ENCODE measurements around the gene SHC1.

Gene SHC1

DNA sequence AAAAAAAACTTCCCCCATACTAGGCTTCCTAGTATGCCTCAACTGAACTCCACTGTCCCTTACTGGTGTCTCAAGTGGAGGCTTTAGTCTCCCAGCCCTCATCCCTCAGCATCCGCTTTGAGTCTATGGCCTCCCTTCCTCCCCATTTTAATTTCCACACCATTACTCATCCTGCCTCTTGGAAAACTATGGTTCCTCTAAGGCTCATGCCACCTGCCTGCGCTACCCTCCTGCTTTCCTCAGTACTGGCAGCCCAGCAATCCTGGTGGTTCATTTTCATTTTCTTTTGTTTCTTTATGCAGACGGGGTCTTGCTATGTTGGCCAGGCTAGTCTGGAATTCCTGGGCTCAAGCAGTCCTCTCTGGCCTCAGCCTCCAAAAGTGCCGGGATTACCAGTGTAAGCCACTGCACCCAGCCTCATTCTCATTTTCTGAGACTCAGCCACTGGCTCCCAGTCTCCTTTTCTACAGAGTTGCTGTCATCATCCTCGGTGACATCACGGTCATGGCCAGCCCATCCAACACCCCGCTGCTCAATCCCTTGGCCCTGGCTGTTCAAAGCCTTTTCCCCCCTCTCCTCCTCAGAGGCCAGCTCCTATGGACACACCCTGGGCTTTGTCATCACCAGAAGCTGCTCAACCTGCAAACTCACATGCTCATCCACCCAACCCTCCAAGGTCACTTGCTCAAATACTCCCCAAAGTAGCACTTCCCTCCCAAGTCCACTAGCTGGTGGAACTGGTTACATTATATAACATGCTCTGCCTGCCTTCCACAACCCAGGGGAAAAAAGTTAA is 31.7 kb downstream of the SHC1 start:
- no peak for DNase-seq (ENCODE audit: low read depth)
- no peak overlapping the region for H3K4me3 ChIP-seq (ENCODE audit: control insufficient read depth, low read depth, low read length)
- no peak for TF ChIP-seq CTCF (conservative IDR thresholded peaks at IDR 0.05; ENCODE audit: control insufficient read depth, insufficient read depth, low read depth, low read length)

- TF ChIP-seq CTCF (conservative IDR thresholded peaks at IDR 0.05; ENCODE audit: control insufficient read depth, insufficient read depth, low read depth, low read length): no peak
- no peak for DNase-seq (ENCODE audit: low read depth)
- peak overlapping the region; percentile 92 for H3K4me3 ChIP-seq (ENCODE audit: control insufficient read depth, low read depth, low read length)
Observed at GRCh38 chr1:154937988-154938386, 32.6 kb downstream of the SHC1 start.

DNA sequence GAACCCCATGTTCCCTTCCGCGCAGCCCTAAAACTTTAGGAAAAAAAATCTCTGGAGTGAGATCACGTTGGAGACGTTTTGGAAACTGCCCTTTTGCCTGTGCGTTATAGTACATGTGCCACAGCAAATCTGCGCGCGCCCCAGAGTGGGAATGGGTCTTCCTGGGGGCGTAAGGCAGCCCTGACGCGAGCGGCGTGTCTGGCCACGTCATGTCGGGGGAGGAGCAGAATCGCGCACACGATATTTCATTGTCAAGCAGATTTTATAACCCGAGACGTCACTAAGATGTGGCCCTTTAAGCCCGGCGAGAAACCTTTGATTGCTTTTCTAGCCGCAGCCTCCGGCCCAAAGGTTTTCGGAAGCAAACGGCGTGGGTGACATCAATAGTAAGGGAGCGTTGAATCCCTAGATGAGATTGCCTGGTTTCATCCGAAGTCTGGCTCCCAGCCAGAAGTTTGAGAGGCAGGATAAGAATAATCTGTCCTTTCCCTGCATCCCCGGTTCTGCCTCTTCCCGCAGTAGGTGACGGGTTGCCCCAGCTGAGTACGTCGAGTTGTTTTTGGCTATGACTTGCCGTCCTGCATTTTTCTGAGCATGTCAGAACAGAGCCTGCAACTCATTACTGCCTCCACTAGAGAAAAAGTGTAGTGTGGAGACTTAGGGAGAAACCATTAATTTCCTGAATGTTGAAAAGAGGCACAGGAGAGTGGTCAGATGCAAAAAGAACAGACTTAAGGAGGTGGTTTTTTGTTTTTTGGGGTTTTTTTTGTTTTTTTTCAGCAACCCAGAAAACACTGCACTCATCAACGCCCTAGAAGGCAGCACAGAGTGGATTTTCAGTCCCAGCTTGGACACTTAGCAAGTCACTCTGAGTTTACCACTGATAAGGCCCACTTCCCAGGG is 33.2 kb downstream of the SHC1 start:
- peak; percentile 32 for TF ChIP-seq CTCF (conservative IDR thresholded peaks at IDR 0.05; ENCODE audit: control insufficient read depth, insufficient read depth, low read depth, low read length)
- peak overlapping the region; percentile 92 for H3K4me3 ChIP-seq (ENCODE audit: control insufficient read depth, low read depth, low read length)
- peak; percentile 97 for DNase-seq (ENCODE audit: low read depth)

DNA sequence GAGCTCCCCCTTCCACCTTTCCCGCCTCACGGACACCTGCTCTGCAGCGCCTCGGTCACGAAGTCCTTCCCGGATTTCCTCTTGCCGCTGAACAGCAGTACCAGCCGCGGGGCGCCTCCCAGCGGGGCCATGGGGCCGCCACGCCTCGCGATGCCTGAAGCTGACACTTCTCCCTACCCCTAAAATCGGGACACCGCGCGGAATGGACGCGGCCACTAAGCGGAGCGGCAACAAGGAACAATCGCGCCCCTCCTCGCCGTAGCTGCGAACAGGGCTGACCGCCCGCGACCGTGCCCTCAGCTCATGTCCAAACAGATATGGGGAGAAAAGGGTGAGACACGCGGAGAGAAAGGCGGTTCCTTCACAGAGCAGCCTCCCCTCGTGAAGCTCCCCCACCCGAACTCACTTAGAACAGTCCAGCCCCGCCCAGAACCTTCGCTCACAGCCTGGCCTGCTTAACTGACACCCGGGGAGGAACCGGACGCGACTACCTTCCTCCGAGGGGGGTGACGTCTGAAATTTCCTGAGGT is 33.9 kb downstream of the SHC1 start, which contains the start of gene PMVK:
PMVK (minus strand) TSS at position 165 of the 530 bp plus-strand sequence; CDS start at position 131, 34 bp downstream.
- DNase-seq (ENCODE audit: low read depth): peak; percentile 96
- H3K4me3 ChIP-seq (ENCODE audit: control insufficient read depth, low read depth, low read length): peak within 1 kb of the TSS; percentile 92
- TF ChIP-seq CTCF (conservative IDR thresholded peaks at IDR 0.05; ENCODE audit: control insufficient read depth, insufficient read depth, low read depth, low read length): peak; percentile 2

- DNase-seq (ENCODE audit: low read depth): no peak
- no peak for TF ChIP-seq CTCF (conservative IDR thresholded peaks at IDR 0.05; ENCODE audit: control insufficient read depth, insufficient read depth, low read depth, low read length)
- peak overlapping the region; percentile 92 for H3K4me3 ChIP-seq (ENCODE audit: control insufficient read depth, low read depth, low read length)
Observed at GRCh38 chr1:154935749-154936554, 34.6 kb downstream of the SHC1 start.

All from fibroblast of mammary gland (primary cell).